K562 (cell line): ENCODE data around the gene HEATR3. TPM values are rescaled to one million over a fixed set of nuclear protein-coding genes. Genes with fewer than 3 reads are reported as not detected.

Experiments
- ASH1L ChIP-seq: fragments of 450-650 bp; IDR thresholded peaks from 2 replicates; pipeline ENCODE4 v1.6.1; 2018; ENCODE audit warnings: borderline replicate concordance, mild to moderate bottlenecking, low read depth; ENCODE audit not compliant: partially characterized antibody
- DIDO1 ChIP-seq: fragments of 450-650 bp; IDR thresholded peaks from 2 replicates; pipeline ENCODE4 v1.6.1; 2016; ENCODE audit warnings: low read depth, missing biosample characterization, missing genetic modification characterization
- ERF ChIP-seq: fragments of 450-650 bp; formaldehyde crosslinking; IDR thresholded peaks from 2 replicates; pipeline ENCODE4 v1.4.0; 2020; ENCODE audit warnings: mild to moderate bottlenecking, mixed read lengths
- ESRRA ChIP-seq: fragments of 450-650 bp; IDR thresholded peaks from 2 replicates; pipeline ENCODE4 v1.6.1; 2014; ENCODE audit warnings: low read depth, mild to moderate bottlenecking, moderate library complexity, borderline replicate concordance
- GTF2A2 ChIP-seq: IDR thresholded peaks from 2 replicates; pipeline ENCODE4 v1.6.1; 2016; ENCODE audit warnings: mild to moderate bottlenecking, missing genetic modification characterization, missing compliant biosample characterization
- GTF2E2 ChIP-seq: fragments of 200-800 bp; sonication (Bioruptor generic); IDR thresholded peaks from 2 replicates; pipeline ENCODE4 v1.6.1; 2016; ENCODE audit warnings: missing genetic modification characterization, missing compliant biosample characterization
- HDAC3 ChIP-seq: fragments of 450-650 bp; IDR thresholded peaks from 2 replicates; pipeline ENCODE4 v1.6.1; 2018; ENCODE audit warnings: borderline replicate concordance, mild to moderate bottlenecking, moderate library complexity; ENCODE audit not compliant: partially characterized antibody
- MAFK ChIP-seq: IDR thresholded peaks from 2 replicates; pipeline ENCODE4 v1.6.1; 2011; ENCODE audit warnings: low read length, improper control_type of control experiment
- MYNN ChIP-seq, 2 experiments: sonication (generic); formaldehyde crosslinking in 1 of 2; IDR thresholded peaks; 2 replicates each; pipeline versions ENCODE4 v1.5.0 to v1.6.1; 2016 to 2020; ENCODE audit warnings: antibody characterized with exemption in 1 of 2, missing genetic modification reagents in 1 of 2
- RB1 ChIP-seq: fragments of 450-650 bp; IDR thresholded peaks from 2 replicates; pipeline ENCODE4 v1.6.1; 2017; ENCODE audit warnings: low read depth, mild to moderate bottlenecking
- RBM25 ChIP-seq: fragments of 200-400 bp; formaldehyde crosslinking; IDR thresholded peaks from 2 replicates; pipeline ENCODE4 v1.6.1; 2018; ENCODE audit warnings: low read length, low read depth, moderate library complexity; ENCODE audit not compliant: severe bottlenecking
- SMC3 ChIP-seq: conservative IDR thresholded peaks from 2 replicates; pipeline ENCODE4 v1.6.1; 2011; ENCODE audit warnings: low read depth, low read length, improper control_type of control experiment; ENCODE audit not compliant: insufficient read depth
- SP2 ChIP-seq: IDR thresholded peaks from 2 replicates; pipeline ENCODE4 v1.6.1; 2011; ENCODE audit warnings: mild to moderate bottlenecking, low read depth, low read length, moderate library complexity; ENCODE audit not compliant: poor library complexity, severe bottlenecking; ENCODE audit errors: extremely low read depth
- THRAP3 ChIP-seq: fragments of 450-650 bp; IDR thresholded peaks from 2 replicates; pipeline ENCODE4 v1.6.1; 2016; ENCODE audit warnings: mild to moderate bottlenecking, inconsistent platforms, borderline replicate concordance
- U2AF2 ChIP-seq: fragments of 200-400 bp; formaldehyde crosslinking; optimal IDR thresholded peaks from 2 replicates; pipeline ENCODE3; 2017; ENCODE audit warnings: low read depth, mild to moderate bottlenecking, low read length
- ZNF347 ChIP-seq: fragments of 450-650 bp; formaldehyde crosslinking; IDR thresholded peaks from 2 replicates; pipeline ENCODE4 v1.4.0; 2020; ENCODE audit warnings: low read depth, mild to moderate bottlenecking, moderate library complexity
- ZNF41 ChIP-seq: fragments of 250-450 bp; sonication (Bioruptor Pico); conservative IDR thresholded peaks from 2 replicates; pipeline ENCODE4 v1.4.0; 2020; ENCODE audit warnings: mild to moderate bottlenecking
- ZNF507 ChIP-seq: conservative IDR thresholded peaks from 2 replicates; pipeline ENCODE4 v1.6.1; 2017; ENCODE audit warnings: missing genetic modification characterization, missing compliant biosample characterization
- ZNF561 ChIP-seq: fragments of 450-650 bp; formaldehyde crosslinking; conservative IDR thresholded peaks from 2 replicates; pipeline ENCODE4 v1.4.0; 2020; ENCODE audit warnings: mild to moderate bottlenecking, moderate library complexity
- polyA plus RNA-seq, 8 experiments: library from polyadenylated mRNA; depleted of rRNA in 4 of 8; stranded (reverse) in 5 of 8; unstranded in 3 of 8; fragments of >200 nt; fragmentation: Nextera tagmentation in 2 of 8; fragmentation: Illumina TruSeq in 1 of 8; extraction: Ambion mirVana in 2 of 8; extraction: Trizol in 1 of 8; gene quantifications; 2 replicates each; pipeline versions ENCODE4 v1.2.1 to v1.2.3, GENCODE V29; 2011 to 2014; ENCODE audit warnings: inconsistent platforms in 1 of 8, missing spikeins in 1 of 8
- total RNA-seq, 7 experiments: library from RNA; depleted of rRNA in 6 of 7; stranded (reverse); fragments of >200 nt in 6 of 7; fragmentation: Illumina TruSeq in 2 of 7; extraction: Trizol in 2 of 7; gene quantifications; 2 replicates each; pipeline versions ENCODE4 v1.2.1 to v1.2.3, GENCODE V29; 2011 to 2021; ENCODE audit warnings: low replicate concordance in 1 of 7
- TF ChIP-seq, protein P1 (sequence below): fragments of 450-650 bp; IDR thresholded peaks from 2 replicates; pipeline ENCODE4 v1.6.1; 2017; ENCODE audit warnings: antibody characterized with exemption
- TF ChIP-seq, protein P2 (sequence below): fragments of 450-650 bp; formaldehyde crosslinking; IDR thresholded peaks from 2 replicates; pipeline ENCODE4 v1.4.0; 2020; ENCODE audit warnings: mild to moderate bottlenecking, moderate library complexity
- TF ChIP-seq, protein P3 (sequence below): fragments of 450-650 bp; IDR thresholded peaks from 2 replicates; pipeline ENCODE4 v1.6.1; 2016; ENCODE audit warnings: low read depth, mild to moderate bottlenecking, moderate library complexity
- TF ChIP-seq, protein P4 (sequence below): sonication (generic); formaldehyde crosslinking; IDR thresholded peaks from 2 replicates; pipeline ENCODE4 v1.8.0; 2022; ENCODE audit warnings: mild to moderate bottlenecking, missing genetic modification reagents

HEATR3 gene
- total and polyA plus RNA-seq, 9 of the 15 experiments (the other 6 are each of a cell fraction or from before 2014, with no cell fraction given), result 1.7 to 30.2 (median 18.8) TPM

DNA sequence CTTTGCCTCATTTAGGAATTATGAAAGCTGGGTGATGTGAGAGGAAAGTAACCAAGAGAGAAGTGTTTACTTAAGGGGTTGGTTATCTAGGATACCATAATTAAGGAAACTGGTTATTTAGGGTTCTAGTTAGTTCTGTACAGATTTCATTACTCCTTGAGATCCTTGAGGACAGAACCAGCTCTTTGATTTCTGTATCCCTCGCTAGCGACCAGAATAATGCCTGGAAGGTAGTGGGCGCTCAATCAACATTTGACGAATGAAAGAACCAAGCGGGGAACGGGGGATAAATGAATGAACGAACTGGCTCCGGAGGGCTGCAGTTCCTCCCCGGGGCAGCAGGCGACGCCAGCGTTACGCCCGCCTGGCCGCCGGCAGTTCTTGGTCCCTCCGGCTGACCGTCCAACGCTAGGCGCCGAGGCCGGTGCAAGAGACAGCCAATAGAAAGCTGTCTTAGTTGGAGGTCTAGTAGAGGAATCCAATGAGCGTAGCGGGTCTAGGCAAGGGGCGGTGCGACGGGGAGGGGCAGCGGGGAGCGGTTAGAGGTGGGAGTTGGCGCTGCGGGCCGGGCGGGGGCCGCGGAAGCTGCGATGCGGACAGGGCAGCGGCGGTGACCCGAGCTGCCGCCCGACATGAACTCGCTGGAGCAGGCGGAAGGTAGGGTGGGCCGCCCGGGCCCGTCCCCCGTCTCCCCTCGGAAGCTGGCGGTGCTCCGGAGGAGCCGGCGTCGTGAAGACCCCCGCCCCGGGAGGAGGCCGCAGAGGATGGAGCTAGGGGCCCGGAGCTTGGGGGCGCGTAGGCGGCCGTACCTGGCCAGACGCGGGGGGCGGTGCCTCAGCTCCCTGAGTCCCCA lies 40.9 kb upstream of the HEATR3 start, which contains the start of gene CNEP1R1 (continued):
- TF ChIP-seq ZNF561 (no peak), ESRRA (peak; percentile 67; the same call in 1 of the 2 replicates), ZNF347 (no peak), MAFK (no peak), RBM25 (peak; percentile 99), GTF2A2 (no peak), SMC3 (peak; percentile 91), RB1 (peak; percentile 85), THRAP3 (no peak), GTF2E2 (no peak), ERF (CRISPR knock-in tag) (no peak), SP2 (no peak), ZNF507 (tag) (no peak), MYNN (IDR thresholded peaks at IDR 0.05) (no peak), MYNN (CRISPR knock-in tag; IDR thresholded peaks at IDR 0.05) (no peak), DIDO1 (peak; percentile 70; the same call in 1 of the 2 replicates), U2AF2 (no peak), ZNF41 (CRISPR knock-in tag) (no peak), ASH1L (peak; percentile 96), HDAC3 (no peak)
- TF ChIP-seq, protein P1, sequence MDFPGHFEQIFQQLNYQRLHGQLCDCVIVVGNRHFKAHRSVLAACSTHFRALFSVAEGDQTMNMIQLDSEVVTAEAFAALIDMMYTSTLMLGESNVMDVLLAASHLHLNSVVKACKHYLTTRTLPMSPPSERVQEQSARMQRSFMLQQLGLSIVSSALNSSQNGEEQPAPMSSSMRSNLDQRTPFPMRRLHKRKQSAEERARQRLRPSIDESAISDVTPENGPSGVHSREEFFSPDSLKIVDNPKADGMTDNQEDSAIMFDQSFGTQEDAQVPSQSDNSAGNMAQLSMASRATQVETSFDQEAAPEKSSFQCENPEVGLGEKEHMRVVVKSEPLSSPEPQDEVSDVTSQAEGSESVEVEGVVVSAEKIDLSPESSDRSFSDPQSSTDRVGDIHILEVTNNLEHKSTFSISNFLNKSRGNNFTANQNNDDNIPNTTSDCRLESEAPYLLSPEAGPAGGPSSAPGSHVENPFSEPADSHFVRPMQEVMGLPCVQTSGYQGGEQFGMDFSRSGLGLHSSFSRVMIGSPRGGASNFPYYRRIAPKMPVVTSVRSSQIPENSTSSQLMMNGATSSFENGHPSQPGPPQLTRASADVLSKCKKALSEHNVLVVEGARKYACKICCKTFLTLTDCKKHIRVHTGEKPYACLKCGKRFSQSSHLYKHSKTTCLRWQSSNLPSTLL, result no peak
- TF ChIP-seq, protein P2, sequence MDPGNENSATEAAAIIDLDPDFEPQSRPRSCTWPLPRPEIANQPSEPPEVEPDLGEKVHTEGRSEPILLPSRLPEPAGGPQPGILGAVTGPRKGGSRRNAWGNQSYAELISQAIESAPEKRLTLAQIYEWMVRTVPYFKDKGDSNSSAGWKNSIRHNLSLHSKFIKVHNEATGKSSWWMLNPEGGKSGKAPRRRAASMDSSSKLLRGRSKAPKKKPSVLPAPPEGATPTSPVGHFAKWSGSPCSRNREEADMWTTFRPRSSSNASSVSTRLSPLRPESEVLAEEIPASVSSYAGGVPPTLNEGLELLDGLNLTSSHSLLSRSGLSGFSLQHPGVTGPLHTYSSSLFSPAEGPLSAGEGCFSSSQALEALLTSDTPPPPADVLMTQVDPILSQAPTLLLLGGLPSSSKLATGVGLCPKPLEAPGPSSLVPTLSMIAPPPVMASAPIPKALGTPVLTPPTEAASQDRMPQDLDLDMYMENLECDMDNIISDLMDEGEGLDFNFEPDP, result no peak
- TF ChIP-seq, protein P3, sequence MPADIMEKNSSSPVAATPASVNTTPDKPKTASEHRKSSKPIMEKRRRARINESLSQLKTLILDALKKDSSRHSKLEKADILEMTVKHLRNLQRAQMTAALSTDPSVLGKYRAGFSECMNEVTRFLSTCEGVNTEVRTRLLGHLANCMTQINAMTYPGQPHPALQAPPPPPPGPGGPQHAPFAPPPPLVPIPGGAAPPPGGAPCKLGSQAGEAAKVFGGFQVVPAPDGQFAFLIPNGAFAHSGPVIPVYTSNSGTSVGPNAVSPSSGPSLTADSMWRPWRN, result no peak
- TF ChIP-seq, protein P4, sequence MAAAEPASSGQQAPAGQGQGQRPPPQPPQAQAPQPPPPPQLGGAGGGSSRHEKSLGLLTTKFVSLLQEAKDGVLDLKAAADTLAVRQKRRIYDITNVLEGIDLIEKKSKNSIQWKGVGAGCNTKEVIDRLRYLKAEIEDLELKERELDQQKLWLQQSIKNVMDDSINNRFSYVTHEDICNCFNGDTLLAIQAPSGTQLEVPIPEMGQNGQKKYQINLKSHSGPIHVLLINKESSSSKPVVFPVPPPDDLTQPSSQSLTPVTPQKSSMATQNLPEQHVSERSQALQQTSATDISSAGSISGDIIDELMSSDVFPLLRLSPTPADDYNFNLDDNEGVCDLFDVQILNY (CRISPR knock-in tag), result no peak
